Measurements from ENCODE around the gene FBXL22.
"Not testable (repeated sequence)": the region's sequence is repeated elsewhere in the genome, so short reads cannot be mapped to it uniquely, and the experiment has no call there.

FBXL22 gene

DNA sequence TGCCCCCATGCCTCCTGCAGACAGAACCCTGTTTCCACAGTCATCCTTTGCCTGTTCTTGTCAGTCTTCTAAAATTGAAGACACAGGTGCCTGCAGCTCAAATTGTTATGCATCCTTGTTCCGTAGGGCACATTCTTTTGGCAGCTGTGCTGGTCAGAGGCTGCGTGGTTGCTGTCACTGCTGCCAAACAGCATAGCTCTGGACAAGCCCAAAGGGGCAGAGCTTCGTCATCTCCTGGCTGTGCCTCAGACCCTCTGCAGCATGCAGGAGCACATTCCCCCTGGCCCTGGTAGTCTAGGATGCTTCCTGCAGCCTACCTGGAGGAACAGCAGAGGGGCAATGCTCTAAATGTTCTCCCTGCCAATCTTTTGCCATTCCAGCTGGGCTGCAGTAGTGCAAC is 2.1 kb upstream of the FBXL22 start:
- DNase-seq = no peak

DNA sequence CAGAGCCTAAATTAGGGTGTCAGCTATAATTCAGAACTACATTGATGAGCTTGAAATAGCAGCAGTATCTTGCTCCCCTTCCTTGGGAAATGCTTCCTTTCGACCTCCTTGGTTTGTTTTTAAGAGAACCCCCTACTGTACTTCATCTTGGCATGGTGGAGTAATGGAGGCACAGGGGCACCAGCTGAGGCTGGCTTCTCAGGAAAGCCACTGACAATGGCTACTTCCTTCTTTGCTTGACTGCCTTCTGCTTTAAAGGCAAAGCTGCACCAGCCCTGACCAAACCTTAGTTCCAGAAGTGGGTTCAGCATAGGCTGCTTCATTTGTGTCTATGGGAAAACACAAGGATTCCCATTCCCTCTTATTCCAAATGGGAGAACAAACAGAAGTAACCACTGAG is 1.5 kb upstream of the FBXL22 start:
- peak; percentile 28 for DNase-seq

DNA sequence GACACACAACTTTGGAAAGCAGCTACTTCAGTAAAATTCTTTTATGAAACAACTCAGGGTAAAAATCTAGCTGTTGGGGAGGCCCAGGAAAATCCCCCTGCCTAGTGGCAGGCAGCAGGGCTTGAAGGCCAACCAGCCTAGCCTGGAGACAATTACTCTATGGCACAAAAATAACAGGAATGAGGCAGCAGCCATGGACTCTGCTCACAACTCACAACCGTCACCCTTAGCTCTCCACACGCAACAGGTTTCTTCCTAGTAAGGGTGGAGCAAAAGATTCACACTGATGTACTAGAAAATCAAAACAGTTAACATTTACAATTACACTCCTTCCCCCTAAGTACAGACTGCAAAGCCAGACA is 530 bp upstream of the FBXL22 start:
- no peak for DNase-seq

DNA sequence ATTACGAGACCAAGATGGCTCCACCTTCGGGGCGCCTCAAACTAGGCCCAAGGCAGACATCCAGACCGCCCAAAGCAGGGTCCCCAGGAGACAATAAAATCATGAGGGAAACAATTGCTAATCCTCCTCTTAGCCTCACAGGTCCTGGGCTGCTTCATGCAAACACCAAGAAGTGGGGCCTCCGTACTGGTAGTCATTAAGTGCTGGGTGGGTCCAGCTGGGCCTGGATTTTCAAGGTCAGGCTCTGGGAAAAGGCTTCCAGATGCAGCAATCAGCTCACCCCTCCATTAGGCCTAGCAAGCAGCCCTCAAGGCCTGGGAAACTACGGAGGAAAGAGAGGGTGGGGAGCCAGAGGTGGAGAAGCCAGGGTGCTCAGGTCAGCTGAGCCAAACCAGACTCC is 634 bp downstream of the FBXL22 start:
- no peak for DNase-seq

DNA sequence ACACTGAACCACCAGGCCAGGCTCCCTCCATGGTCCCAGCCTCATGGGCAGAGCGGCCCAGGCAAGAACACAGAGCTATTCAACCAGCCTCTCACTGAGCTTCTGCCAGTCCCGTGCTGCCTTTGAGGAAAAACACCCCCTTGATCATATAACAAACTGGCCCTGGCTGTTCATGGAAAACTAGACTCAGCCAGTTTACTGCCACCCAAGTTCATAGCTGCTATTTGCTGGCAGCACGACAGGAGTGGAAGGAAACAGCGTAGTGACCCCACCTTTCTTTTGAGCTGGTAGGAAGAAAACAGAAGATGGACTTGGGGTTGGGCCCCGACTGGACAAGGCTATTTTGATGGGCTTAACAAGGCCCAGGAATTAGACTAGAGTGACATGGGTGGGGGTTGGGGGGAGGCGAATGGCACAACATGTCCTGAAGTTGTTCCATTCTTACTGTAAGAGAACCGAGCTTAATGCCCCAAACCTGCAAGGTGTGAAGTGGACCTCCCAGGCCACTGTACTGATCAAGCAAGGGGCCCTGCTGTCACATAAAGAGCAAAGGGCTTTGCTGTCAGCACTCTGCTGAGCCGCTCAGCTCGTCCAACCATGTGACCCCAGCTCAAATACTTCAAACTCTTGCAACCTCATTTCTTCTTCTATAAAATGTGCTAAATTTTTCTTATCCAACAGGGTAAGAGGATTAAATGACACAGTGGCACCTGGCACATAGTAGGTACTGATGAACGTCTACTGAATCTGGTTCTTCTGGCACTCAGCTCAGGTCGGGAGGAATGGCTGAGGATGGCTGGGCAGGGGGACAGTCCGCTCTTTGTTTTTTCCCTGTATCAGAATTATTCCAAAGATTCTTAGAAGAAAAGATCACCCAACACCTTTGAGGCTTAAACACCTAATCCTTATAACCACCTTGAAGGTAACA is 1.6 kb downstream of the FBXL22 start:
- DNase-seq = peak; percentile 28

DNA sequence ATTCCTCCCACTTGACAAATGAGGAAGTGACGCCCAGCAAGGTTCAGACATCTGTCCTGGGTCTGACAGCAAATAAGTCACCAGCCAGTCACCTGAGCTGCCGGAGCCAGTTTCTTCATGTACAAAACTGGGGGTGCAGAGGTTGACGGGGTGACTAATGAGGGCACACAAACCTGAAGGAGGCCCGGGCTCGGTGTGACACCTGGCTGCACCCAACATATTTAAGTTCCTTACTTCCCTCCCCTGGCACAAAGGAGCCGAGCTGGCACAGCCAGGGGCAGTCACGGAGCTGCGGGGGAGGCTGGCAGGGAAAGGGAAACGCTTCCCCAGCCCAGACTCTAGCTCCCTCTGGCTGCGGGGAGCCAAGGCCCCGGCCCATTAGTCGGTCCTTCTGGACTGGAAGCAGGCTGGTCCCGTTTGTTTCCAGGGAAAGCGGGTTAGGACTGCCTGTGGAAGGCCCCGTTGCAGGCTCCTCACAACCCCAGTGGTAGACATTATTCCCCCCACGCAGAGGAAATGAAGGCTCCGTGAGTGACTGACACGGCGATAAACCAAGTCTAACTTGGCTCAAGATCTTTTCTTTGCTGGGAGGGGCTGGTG is 2.3 kb downstream of the FBXL22 start:
- peak; percentile 71 for DNase-seq

DNA sequence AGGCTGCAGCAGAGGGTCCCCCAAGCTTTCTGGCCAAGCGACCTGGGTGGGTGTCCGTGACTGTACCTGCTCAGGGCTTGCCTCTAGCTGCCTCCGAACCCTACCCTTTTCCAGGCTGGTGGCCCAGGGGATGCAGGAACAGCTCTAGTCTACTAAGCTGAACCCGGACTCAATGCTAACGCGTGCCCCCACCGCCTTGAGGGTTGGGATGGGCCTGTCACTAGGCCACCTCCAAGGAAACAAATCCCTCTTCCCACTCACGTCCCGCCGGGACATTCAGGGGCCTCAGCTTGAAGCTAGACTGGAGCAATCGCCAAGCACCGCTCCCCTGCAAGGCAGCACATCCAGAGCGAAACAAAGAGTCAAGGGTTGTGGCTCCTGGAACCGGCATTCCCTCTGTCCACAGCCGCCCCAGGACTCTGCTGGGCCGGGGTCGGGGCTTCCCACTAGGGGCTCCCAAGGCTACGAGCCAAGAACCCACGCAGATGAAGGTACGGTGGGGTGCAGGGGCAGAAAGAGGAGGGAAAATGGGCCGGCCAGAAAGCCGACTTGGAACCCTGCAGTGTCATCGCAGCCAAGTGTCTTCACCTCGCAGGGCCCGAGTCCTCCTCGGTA is 2.9 kb downstream of the FBXL22 start:
- DNase-seq = peak; percentile 60

DNA sequence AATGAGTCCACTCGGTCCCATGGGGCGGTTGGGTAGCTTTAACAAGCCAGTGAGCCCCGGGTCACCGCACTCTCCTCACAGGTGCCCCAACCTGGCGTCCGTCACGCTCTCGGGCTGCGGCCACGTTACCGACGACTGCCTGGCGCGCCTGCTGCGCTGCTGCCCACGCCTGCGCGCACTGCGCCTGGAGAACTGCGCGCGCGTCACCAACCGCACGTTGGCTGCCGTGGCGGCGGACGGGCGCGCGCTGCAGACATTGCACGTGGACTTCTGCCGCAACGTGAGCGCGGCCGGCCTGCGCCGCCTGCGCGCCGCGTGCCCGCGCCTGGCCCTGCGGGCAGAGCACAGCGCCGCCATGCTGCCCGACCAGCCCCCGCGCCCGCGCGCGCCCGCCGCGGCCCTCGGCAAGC is 3.4 kb downstream of the FBXL22 start:
- DNase-seq = peak; percentile 96

DNA sequence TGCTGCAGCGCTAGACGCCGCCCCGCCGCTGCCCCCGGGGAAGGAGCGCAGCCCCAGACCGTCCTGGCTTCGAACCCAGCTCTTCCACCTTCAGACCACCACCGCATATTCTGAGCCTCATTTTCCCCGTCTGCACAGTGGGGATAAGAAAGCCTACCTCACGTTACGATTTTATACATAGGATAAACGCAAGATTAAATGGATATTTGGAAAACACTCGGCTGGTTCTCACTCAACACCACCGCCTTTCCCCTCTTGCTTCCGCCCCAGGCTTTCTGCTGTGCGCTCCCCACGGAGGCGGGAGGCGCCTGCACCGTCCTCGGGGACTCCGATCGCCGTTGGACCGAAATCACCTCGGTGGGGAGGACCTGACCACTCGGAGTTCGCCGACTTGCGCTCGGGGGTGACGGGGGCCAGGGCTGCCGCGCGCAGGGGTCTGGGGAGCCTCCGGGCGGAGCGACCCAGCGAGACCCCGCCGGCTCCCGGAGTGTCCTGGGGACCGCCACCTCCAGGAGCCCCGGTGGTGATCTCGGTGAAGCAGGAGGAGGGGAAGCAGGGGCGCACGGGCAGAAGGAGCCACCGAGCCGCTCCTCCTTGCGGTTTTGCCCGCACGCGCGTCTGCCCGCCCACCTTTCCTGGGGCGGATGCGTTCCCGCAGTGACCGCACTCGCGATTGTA is 4.0 kb downstream of the FBXL22 start:
- DNase-seq = no peak

DNA sequence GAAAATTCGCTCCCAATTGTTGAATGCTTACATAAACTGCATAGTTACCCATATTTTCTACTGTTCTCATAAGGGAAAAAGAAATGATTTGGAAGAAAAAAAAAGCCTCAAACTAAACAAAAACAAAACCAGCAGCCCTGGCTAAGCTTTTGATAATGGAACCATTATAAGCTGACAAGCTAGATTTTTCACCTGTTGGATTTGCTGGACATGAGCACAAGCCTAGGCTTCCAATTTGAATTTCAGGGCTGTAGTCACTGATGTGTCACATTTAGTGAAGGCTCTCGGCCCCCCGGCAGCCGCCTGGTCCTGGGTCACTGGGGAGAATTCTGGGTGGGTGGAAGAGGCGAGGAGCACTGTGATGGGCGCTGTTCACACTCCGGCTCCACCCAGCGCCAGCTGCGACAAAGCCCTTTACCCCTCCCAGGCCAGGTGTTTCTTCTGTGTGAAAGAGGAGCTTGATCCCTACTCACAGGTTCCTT is 4.6 kb downstream of the FBXL22 start:
- DNase-seq = peak; percentile 54

DNA sequence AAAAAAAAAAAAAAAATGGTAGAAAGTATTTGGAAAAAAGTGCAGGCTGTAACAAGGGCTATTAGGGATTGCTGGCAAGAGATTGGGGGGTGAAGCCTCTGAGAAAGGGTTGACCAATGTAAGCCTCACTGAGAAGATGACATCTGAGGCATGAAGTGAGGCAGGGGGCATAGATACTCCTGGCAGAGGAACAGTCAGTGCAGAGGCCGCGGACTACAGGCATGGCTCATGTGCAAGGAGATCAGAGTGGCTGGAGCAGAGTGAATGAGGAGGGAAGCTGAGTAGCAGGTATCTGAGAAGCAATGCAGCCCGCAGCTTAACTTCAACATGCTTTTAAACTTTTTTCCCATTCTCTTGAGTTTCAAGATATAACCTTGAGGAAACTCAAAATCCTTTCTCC is 5.4 kb downstream of the FBXL22 start:
- DNase-seq = no peak

DNA sequence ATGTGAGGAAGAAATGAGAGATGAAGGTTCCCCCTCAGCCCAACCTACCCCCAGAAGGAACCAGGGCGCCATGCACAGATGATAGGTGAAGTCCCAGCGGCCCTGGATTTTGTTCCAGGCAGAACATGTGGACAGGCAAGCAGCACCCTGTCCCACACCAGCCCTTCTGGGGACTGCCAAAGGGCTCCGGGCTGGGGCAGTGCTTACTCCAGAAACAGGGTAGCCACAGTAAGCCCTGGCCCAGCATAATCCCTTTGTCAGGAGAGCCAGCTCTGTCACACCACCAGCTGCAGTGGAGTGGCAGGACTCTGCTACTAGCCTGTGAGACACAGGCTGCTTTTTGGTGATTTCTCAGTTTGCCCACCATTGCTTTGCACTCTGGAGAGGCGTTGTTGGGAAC is 6.3 kb downstream of the FBXL22 start:
- no peak for DNase-seq

DNA sequence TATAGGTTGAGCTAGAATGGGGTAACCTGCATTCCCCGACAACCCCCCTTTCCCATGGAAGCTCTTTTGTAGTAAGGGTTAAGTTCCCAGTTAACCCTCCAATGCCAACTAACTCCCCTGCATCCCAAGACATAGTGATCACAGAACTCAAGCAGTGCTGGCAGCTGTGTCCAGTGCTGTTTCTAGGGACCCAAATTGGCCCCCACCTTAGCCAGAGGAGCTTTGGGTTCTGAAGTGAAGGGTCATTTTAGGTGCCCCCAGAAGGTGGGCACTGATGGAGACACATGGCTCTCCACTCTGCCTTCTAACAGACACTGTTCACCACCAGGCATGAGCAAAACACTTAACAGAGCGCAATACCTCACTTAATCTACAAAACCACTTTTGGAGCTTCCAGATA is 7.1 kb downstream of the FBXL22 start:
- DNase-seq = no peak

DNA sequence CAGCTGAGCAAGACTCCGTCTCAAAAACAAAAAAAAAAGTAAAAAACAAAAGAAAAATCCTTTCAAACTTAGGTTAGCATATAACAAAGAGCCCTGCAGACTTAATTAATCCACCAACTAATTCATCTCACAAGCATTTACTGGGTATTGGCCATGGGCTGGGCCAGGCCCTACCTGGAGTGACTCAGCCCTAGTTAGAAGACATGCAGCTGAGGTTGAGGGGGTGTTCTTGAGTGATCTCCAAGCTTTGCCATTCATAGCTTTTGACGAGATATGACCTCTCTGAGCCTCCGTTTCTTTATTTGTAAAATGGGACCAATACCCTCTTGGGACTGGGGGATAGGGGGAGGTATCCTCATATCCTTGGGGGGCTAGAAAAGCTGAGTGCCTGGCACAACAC is 7.8 kb downstream of the FBXL22 start:
- DNase-seq = no peak

DNA sequence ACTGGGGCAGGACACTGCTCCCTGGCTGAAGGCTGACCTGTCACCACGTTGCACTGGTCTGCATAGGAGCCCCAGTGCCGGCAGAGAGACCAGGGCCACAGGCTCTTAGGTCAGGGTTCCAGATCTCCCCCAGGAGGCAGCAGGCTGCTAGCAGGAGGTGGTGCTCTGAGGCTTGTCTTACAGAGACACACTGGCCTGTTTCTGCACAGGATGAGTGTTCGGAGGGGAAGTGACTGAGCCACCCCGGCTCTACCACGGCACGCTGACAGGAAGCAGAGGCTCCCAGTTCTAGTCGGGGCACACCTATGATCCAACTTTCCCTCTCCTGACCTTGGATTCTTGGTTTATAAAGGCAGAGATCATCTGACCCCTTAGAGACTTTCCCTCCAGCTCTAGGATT is 8.6 kb downstream of the FBXL22 start:
- DNase-seq = peak; percentile 33

DNA sequence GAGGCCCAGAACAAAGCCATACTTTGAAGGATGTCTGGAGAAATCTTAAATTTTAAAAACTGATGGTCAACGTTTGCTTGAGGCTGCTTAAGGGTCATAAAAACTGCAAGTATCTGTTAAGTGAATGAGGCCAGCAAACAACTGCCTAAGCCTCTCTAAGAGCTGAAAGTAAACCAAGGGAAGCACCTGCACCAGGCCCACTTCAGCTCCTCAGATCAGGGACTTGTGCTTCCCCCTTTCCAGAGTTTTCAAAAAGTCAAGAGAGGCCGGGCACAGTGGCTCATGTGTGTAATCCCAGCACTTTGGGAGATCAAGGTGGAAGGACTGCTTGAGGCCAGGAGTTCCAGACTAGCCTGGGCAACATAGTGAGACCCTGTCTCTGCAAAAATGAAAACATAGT is 9.1 kb downstream of the FBXL22 start:
- DNase-seq = no peak

DNA sequence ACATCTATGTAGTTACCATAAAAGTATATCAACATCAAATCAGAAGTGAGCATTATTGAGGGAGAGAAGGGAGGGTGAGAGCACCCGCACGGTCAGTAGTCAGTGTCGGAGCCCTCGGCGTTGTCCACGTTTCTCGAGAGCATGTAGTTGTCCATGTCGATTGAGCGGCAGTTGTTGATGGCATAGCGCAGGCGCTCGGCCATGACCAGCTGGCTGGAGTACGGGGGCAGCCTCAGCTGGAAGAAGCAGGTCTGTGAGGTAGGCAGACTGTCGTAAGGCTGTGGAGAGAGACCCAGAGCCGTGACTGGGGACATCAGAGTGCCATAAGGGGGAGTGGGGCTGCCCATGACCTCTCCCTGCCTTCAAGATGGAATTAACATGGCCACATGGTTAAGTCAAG is 11.8 kb downstream of the FBXL22 start:
- DNase-seq = no peak

DNA sequence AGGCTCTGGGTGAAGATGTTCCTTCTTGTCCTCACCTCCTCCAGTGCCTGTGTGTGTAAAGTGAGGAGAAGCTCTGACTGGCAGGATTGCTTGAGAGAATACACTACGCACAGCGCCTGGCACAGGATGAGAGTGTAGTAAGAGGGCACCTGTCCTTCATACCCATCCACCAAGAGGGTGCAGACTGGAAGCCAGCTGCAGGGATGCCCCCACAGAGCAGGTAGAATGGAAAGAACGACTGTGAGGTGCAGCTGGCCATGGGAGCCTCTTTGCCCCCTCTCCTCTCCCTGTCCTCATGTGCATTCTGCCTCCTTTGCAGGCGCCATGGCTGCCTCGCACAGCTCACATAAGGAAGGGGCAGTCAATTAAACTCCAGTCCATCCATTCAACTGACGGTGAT is 12.3 kb downstream of the FBXL22 start:
- no peak for DNase-seq

DNA sequence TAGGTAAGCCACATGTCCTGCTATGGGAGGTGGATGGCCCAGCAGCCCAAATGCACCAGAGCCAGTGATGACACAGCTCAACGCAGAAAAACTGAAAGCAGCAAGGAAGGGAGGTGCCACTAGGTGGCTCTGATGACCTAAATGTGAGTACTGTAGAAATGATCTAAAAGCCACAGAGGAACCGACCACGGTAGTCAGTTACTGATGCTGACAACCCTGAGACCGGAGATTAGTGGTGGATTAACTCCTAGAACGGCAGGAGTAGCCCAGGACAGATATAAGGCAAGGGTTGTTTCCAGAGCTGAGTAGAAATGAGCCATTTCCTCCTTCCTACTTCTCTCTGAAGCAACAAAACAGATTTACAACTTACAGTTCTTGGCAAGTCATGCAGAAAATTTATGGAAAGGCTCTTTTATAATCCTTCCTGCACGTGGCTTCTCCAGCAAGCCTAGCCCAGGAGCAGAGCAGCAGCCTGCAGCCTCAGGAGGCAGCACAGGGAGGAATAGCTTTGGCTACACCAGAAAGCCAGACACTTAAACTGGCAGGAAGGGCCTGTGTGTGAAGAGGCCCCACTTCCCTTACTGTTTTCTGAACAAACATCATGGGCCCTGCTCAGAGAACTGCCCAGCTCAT is 13.1 kb downstream of the FBXL22 start:
- DNase-seq = peak; percentile 94

DNA sequence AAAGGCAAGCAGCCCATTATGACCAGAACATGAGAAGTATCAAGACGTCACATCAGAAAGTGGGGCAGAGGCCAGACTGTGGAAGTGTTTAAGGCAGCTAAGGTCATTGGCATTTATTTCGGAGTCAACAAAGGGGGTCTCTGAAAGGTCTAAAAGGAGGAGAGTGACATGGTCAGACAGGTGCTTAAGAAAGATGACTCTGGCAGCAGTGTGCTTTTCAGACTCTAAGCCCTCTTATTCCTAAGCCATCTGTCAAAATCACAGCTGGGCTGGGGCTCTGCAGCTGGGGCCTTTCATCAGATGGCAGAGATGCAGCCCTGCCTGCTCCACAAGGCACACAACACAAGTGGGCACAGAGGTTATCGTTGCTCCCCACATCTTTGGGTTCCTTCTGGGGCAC is 14.0 kb downstream of the FBXL22 start:
- DNase-seq = peak; percentile 25

DNA sequence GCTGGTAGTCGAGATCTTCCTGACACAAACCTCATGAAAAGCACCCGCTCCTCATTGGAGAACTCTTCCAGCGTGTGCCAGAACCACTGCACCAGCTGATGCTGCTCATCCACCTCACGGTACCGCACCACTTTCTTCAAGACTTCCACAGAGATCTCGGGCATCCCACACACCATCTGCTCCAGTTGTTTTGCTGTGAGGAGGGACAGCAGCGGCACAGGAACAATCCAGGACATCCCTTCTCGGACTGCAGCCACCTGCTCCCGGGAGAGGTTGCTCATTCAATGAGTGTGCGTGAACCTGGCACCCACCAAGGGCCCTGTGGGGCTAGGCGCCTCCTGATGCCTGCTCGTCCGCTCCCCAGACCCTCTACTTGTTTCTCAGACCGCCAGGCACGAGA is 15.1 kb downstream of the FBXL22 start:
- DNase-seq = no peak

DNA sequence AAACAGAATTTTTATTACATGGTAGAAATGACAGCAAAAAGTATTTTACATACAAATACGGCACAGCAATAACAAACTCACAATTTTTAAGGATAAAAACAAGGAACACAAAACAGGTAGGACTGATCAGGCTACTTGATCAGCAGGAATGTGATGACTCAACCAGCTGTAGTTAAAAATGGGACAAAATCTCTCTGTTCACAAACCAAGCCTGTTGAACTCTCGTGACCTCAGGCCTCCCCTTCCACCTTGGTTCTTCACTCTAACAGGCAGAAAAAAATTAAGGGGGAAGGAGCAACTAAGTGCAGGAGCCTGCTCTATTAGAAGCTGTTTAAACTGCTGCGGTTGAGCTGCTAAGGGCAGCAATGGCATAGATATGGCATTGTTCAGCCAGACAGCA is 18.7 kb downstream of the FBXL22 start:
- DNase-seq = no peak

DNA sequence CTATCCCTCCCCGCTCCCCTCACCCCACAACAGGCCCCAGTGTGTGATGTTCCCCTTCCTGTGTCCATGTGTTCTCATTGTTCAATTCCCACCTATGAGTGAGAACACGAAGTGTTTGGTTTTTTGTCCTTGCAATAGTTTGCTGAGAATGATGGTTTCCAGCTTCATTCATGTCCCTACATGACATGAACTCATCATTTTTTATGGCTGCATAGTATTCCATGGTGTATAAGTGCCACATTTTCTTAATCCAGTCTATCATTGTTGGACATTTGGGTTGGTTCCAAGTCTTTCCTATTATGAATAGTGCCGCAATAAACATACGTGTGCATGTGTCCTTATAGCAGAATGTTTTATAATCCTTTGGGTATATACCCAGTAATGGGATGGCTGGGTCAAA is 20.0 kb downstream of the FBXL22 start:
- not testable (repeated sequence) for DNase-seq

All from hematopoietic multipotent progenitor cell treated with erythropoietin and hydrocortisone succinate and interleukin-3 and kit ligand, for 6 days (in vitro differentiated cells).